H4 (cell line): Measurements from ENCODE around the gene FAM234B. TPM values are rescaled to one million over a fixed set of nuclear protein-coding genes. Genes with fewer than 3 reads are reported as not detected.

Source experiments
- DNase-seq: peaks from one replicate; pipeline ENCODE4 v3.0.0-alpha.2; 2015; ENCODE audit warnings: low spot score
- total RNA-seq: library from RNA; depleted of rRNA; stranded (reverse); fragments of >200 nt; shearing (Covaris generic); gene quantifications from 2 replicates; pipeline ENCODE4 v1.2.3, GENCODE V29; 2014; rRNA removed

FAM234B gene
- total RNA-seq, 1 experiment from 2014 or later, result 5.1 TPM

DNA sequence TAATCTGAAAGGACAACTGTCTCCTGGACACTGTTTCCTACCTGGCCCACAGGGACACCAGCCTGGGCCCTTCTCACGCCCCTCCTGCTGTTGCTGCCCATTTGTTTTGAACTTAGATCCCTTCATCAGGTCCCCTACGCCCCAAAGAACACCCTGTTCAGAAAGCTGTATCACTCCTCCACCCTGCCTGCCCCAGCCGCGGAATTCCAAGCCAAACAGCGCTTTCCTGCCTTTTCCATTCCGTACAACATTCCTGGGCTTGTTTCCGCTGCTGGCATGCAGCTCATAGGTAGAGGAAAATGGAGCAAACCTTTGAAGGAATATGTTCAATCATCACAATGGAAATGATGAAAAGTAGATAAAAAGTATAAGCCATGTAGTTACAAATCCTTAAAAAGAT is 72.1 kb downstream of the FAM234B start:
- no peak for DNase-seq

DNA sequence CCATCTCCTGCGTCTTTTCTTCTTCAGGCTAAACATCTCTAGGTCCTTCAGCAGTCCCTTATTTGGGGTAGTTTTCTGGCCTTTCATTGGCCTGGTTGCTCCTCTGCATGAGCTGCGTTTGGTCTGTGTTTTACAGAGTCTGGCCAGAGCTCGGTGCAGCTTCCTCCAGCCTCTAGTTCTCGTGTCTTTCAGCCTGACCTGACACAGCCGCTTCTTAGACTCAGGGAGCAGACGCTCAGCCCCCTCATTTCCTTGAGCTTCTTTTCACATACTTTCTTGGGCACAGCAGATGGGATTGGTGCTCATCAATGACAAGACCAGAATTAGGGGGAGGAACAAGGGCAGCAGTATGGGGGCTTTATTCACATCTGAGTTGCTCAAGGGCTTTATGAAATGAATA is 72.8 kb downstream of the FAM234B start:
- DNase-seq, result no peak

GRCh38 chr12:13119826-13120225 is 75.6 kb downstream of the FAM234B start:
- no peak for DNase-seq

GRCh38 chr12:13120413-13120812 is 76.2 kb downstream of the FAM234B start:
- DNase-seq, result no peak

DNA sequence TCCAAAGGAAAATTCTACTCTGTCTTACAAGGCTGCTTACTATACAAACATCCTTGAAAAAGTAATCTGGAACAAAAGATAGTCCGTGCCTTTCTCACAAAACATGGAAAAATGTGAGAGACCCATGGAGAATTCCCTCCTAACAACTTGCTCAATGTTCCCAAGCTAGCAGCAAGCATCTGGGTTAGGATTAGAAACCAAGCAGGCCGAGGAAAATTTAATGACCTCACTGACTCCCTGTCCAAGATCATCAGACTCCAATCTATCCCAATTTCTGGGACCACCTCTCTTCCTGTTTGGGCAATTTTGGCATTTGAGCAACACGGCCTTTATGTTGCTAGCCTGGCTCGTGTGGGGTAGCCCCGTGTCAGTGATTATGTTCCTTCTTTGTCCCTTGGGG is 77.4 kb downstream of the FAM234B start:
- no peak for DNase-seq

GRCh38 chr12:13124656-13125505 is 80.7 kb downstream of the FAM234B start:
- no peak for DNase-seq

DNA sequence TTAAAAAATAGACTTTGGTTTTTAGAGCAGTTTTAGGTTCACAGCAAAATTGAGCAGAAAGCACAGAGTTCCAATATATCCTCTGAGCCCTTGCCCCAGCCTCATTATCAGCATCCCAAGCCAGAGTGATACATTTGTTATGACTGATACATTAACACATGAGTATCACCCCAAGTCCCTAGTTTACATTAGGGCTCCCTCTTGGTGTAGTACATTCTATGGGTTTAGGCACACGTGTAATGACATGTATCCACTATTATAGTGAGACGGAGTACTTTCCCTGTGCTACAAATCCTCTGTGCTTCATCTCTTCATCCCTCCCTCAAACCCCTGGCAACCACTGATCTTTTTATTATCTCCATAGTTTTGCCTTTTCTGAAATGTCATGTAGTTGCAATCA is 81.8 kb downstream of the FAM234B start:
- no peak for DNase-seq

DNA sequence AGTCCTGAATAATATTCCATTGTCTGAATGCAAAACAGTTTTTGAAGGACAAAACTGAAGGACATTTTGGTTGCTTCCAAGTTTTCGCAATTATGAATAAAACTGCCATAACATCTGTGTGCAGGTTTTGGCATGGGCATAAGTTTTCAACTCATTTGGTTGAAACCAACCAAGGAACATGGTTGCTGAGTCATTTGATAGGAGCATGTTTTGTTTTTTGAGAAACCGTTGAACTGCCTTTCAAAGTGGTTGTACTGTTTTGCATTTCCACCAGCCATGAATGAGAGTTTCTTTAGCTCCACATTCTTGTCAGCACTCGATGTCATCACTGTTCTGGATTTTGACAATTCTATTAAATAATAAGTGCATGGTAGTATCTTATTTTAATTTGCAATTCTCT is 82.3 kb downstream of the FAM234B start:
- no peak for DNase-seq

DNA sequence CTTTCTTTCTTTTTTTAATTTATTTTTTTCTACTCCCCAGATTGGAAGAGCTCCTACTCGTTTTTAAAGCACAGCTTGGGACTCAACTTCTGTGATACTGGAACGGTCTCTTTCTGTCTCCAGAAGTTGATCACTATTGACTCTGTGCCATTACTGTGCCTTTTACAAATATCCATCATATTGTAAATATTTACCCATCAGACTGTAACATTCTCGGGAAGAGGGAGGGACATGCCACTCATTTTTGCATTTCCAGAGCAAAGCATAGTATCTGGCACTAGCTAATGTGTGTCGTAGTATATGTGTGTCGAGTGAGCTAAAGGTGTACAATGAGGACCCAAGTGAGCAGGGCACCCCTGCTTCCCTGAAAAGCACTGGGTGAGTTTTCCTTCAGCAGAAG is 83.3 kb downstream of the FAM234B start:
- no peak for DNase-seq

- DNase-seq, result no peak
These were observed 84.2 kb downstream of the FAM234B start for GRCh38 chr12:13128291-13128965.

- no peak for DNase-seq
These were observed 86.8 kb downstream of the FAM234B start for GRCh38 chr12:13130981-13131380.

Other genes with a start within 250 kb of the FAM234B start
- 194 and 203 TPM in 2 replicates for gene DDX47, start 231.0 kb upstream of the FAM234B start, total RNA-seq
- gene GPRC5A, start 152.8 kb upstream of the FAM234B start, total RNA-seq, result 10.1 and 10.9 TPM in 2 replicates
- not detected in 2 replicates for gene GPRC5D, start 92.2 kb upstream of the FAM234B start, total RNA-seq
- gene HEBP1, start 44.1 kb upstream of the FAM234B start, total RNA-seq, result 6.9 and 8.8 TPM in 2 replicates
- 0.15 TPM in 1 of 2 replicates, not detected in the other for gene GSG1, start 59.3 kb downstream of the FAM234B start, total RNA-seq
- 44.5 and 97.8 TPM in 2 replicates for gene EMP1, start 152.3 kb downstream of the FAM234B start, total RNA-seq